SK-N-SH (cell line): ENCODE data around the gene C2orf69. TPM values are rescaled to one million over a fixed set of nuclear protein-coding genes. Genes with fewer than 3 reads are reported as not detected.
A peak's percentile ranks its signal among the peaks of the same experiment; 100 is the strongest.

ENCODE experiments used
- CTCF ChIA-PET: fragments of 300-600, 350-600 bp; formaldehyde crosslinking; extraction: SDS; loops from one replicate; lab custom pipeline; 2021; lab: Yijun Ruan, JAX
- POLR2A ChIA-PET: fragments of 350-600 bp; sonication (Branson Sonifier 250); formaldehyde crosslinking; extraction: SDS; loops from one replicate; lab custom pipeline; 2020; ENCODE audit warnings: antibody characterized with exemption, inconsistent platforms; lab: Yijun Ruan, JAX
- DNase-seq: peaks from one replicate; pipeline ENCODE4 v3.0.0; 2012
- H2AFZ ChIP-seq: fragments of 200-600 bp; sonication (generic); 2 replicates; pipeline ENCODE4 v1.8.1; 2016; ENCODE audit warnings: antibody characterized with exemption, mild to moderate bottlenecking, low read depth
- H3F3A ChIP-seq: fragments of 200-600 bp; sonication (generic); replicated peaks from 2 replicates; pipeline ENCODE3; 2016; ENCODE audit warnings: antibody characterized with exemption, mild to moderate bottlenecking; ENCODE audit not compliant: insufficient read depth
- H3K27ac ChIP-seq, 2 experiments: fragments of 200-500 bp in 1 of 2; fragments of 200-600 bp in 1 of 2; sonication (Bioruptor generic) in 1 of 2; sonication (generic), shearing (Covaris generic) in 1 of 2; 2 replicates each; pipeline versions ENCODE4 v1.5.1 to v1.6.1; 2014 to 2016; ENCODE audit warnings: low read depth in 2 of 2, inconsistent platforms in 1 of 2, low read length in 1 of 2, mild to moderate bottlenecking in 1 of 2, mixed read lengths in 1 of 2
- H3K27me3 ChIP-seq: fragments of 200-600 bp; sonication (generic), shearing (Covaris generic); 2 replicates; pipeline ENCODE4 v1.6.1; 2016; ENCODE audit warnings: mixed run types; ENCODE audit not compliant: insufficient read depth
- H3K36me3 ChIP-seq, 2 experiments: fragments of 200-500 bp in 1 of 2; fragments of 200-600 bp in 1 of 2; sonication (Bioruptor generic) in 1 of 2; sonication (generic) in 1 of 2; replicated peaks in 1 of 2; 2 replicates each; pipeline versions ENCODE3 to v1.5.1; 2014 to 2016; ENCODE audit warnings: low read length in 1 of 2, mild to moderate bottlenecking in 1 of 2; ENCODE audit not compliant: insufficient read depth in 2 of 2, control insufficient read depth in 1 of 2
- H3K4me1 ChIP-seq, 2 experiments: fragments of 200-500 bp in 1 of 2; fragments of 200-600 bp in 1 of 2; sonication (Bioruptor generic) in 1 of 2; sonication (generic), shearing (Covaris generic) in 1 of 2; 2 replicates each; pipeline versions ENCODE4 v1.5.1 to v1.6.1; 2014 to 2016; ENCODE audit warnings: low read depth in 1 of 2, low read length in 1 of 2, mixed run types in 1 of 2; ENCODE audit not compliant: insufficient read depth in 2 of 2, control insufficient read depth in 1 of 2
- H3K4me2 ChIP-seq: fragments of 200-600 bp; sonication (generic), shearing (Covaris generic); 2 replicates; pipeline ENCODE4 v1.6.1; 2017; ENCODE audit warnings: mixed run types
- H3K4me3 ChIP-seq, 2 experiments: fragments of 200-500 bp in 1 of 2; fragments of 200-600 bp in 1 of 2; sonication (Bioruptor generic) in 1 of 2; sonication (generic), shearing (Covaris generic) in 1 of 2; 2 replicates each; pipeline versions ENCODE4 v1.5.1 to v1.8.1; 2014 to 2016; ENCODE audit warnings: low read depth in 2 of 2, inconsistent platforms in 1 of 2, low read length in 1 of 2, mild to moderate bottlenecking in 1 of 2, mixed read lengths in 1 of 2, moderate library complexity in 1 of 2
- H3K79me2 ChIP-seq: fragments of 200-600 bp; sonication (generic); 2 replicates; pipeline ENCODE4 v1.8.1; 2017; ENCODE audit warnings: mild to moderate bottlenecking; ENCODE audit not compliant: insufficient read depth
- H3K9ac ChIP-seq: fragments of 200-600 bp; sonication (generic); 2 replicates; pipeline ENCODE4 v1.6.1; 2017; ENCODE audit warnings: mixed run types
- H3K9me2 ChIP-seq: fragments of 200-600 bp; sonication (generic); 2 replicates; pipeline ENCODE4 v1.6.1; 2017; ENCODE audit warnings: mixed run types
- H3K9me3 ChIP-seq: fragments of 200-600 bp; sonication (generic); 2 replicates; pipeline ENCODE4 v1.6.1; 2017; ENCODE audit warnings: mixed run types, mild to moderate bottlenecking, moderate library complexity
- H4K20me1 ChIP-seq: fragments of 200-600 bp; sonication (generic); 2 replicates; pipeline ENCODE4 v1.6.1; 2017; ENCODE audit warnings: mild to moderate bottlenecking, mixed run types; ENCODE audit not compliant: insufficient read depth
- ELF1 ChIP-seq: IDR thresholded peaks from 2 replicates; pipeline ENCODE4 v1.4.0; 2012
- GABPA ChIP-seq: IDR thresholded peaks from 2 replicates; pipeline ENCODE4 v1.4.0; 2012; ENCODE audit warnings: low read depth, mild to moderate bottlenecking
- GATA2 ChIP-seq: sonication (generic); formaldehyde crosslinking; IDR thresholded peaks from 2 replicates; pipeline ENCODE4 v1.5.0; 2020; ENCODE audit warnings: mild to moderate bottlenecking, missing genetic modification reagents
- MXI1 ChIP-seq: IDR thresholded peaks from 2 replicates; pipeline ENCODE4 v1.6.1; 2012; ENCODE audit warnings: mild to moderate bottlenecking, low read depth, low read length, improper control_type of control experiment
- NFIC ChIP-seq: IDR thresholded peaks from 2 replicates; pipeline ENCODE4 v1.4.0; 2012; ENCODE audit warnings: borderline replicate concordance
- NRF1 ChIP-seq: IDR thresholded peaks from 2 replicates; pipeline ENCODE4 v1.6.1; 2012; ENCODE audit warnings: low read depth, mild to moderate bottlenecking, low read length
- RAD21 ChIP-seq: IDR thresholded peaks from 2 replicates; pipeline ENCODE4 v1.6.1; 2012; ENCODE audit warnings: mild to moderate bottlenecking, low read length
- RXRA ChIP-seq: IDR thresholded peaks from 2 replicates; pipeline ENCODE4 v1.4.0; 2012; ENCODE audit warnings: low read depth, mild to moderate bottlenecking, borderline replicate concordance
- SIN3A ChIP-seq: IDR thresholded peaks from 2 replicates; pipeline ENCODE4 v1.6.1; 2012; ENCODE audit warnings: low read depth, mild to moderate bottlenecking, low read length, moderate library complexity, borderline replicate concordance
- TCF12 ChIP-seq: IDR thresholded peaks from 2 replicates; pipeline ENCODE4 v1.4.0; 2012
- TEAD4 ChIP-seq: IDR thresholded peaks from 2 replicates; pipeline ENCODE4 v1.4.0; 2012; ENCODE audit warnings: mild to moderate bottlenecking, borderline replicate concordance; ENCODE audit not compliant: insufficient read depth
- WGBS: methylation state at CpG from one replicate; pipeline ENCODE4 v1.1.6; 2017; ENCODE audit warnings: low lambda C conversion rate; 5-methylcytosine and 5-hydroxymethylcytosine counted together
- polyA plus RNA-seq, 3 experiments: library from polyadenylated mRNA; depleted of rRNA; stranded (reverse); fragments of >200 nt; gene quantifications; 2 replicates each; pipeline ENCODE4 v1.2.3, GENCODE V29; 2012
- TF ChIP-seq, protein P1 (sequence below): fragments of 200-600 bp; sonication (generic); IDR thresholded peaks from 2 replicates; pipeline ENCODE4 v1.6.1; 2017; ENCODE audit warnings: antibody characterized with exemption, mild to moderate bottlenecking, moderate library complexity
- TF ChIP-seq, protein P2 (sequence below): IDR thresholded peaks from 2 replicates; pipeline ENCODE4 v1.4.0; 2012; ENCODE audit warnings: low read depth, borderline replicate concordance
- TF ChIP-seq, protein P3 (sequence below): IDR thresholded peaks from 2 replicates; pipeline ENCODE4 v1.4.0; 2012; ENCODE audit warnings: low read depth, borderline replicate concordance

C2orf69 gene
- polyA plus RNA-seq, 1 of the 3 experiments (the other 2 are of a cell fraction) = 1.8 TPM

DNA sequence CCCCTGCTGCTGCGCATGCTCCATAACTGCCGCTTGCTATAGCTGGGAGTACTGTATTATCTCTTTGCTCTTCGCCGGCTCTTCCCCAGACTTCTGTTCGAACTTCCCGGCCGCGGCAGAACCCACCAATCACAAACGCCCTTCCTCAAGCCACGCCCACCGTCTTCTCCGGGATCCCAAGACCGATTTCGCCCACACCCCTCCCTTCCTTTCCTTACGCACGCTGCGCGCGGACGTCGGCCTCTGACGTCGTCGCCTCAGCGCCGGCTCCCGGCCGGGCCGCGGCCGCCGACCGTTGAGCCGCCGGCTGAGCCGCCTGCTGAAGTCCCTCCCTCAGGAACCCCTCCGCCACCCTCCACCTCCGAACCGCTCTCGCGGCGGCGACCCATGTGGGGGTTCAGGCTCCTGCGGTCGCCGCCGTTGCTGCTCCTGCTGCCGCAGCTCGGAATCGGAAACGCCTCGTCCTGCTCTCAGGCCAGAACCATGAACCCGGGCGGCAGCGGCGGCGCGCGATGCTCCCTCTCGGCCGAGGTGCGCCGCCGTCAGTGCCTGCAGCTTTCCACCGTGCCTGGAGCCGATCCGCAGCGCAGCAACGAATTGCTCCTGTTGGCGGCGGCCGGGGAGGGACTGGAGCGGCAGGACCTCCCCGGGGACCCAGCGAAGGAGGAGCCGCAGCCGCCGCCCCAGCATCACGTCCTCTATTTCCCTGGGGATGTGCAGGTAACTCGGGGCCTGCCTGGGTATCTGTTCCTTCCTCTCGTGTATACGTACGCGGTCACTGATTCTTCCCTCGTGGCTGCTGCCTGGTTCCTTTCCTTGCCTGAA lies at the start of gene C2orf69 (continued):
- TF ChIP-seq, protein P1, sequence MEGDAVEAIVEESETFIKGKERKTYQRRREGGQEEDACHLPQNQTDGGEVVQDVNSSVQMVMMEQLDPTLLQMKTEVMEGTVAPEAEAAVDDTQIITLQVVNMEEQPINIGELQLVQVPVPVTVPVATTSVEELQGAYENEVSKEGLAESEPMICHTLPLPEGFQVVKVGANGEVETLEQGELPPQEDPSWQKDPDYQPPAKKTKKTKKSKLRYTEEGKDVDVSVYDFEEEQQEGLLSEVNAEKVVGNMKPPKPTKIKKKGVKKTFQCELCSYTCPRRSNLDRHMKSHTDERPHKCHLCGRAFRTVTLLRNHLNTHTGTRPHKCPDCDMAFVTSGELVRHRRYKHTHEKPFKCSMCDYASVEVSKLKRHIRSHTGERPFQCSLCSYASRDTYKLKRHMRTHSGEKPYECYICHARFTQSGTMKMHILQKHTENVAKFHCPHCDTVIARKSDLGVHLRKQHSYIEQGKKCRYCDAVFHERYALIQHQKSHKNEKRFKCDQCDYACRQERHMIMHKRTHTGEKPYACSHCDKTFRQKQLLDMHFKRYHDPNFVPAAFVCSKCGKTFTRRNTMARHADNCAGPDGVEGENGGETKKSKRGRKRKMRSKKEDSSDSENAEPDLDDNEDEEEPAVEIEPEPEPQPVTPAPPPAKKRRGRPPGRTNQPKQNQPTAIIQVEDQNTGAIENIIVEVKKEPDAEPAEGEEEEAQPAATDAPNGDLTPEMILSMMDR = no peak
- TF ChIP-seq TCF12 = no peak
- TF ChIP-seq NRF1 = peak; percentile 56
- no peak for TF ChIP-seq RXRA
- peak; percentile 89 for TF ChIP-seq MXI1
- no peak for TF ChIP-seq GABPA
- no peak for TF ChIP-seq RAD21
- TF ChIP-seq ELF1 = no peak
- TF ChIP-seq, protein P2, sequence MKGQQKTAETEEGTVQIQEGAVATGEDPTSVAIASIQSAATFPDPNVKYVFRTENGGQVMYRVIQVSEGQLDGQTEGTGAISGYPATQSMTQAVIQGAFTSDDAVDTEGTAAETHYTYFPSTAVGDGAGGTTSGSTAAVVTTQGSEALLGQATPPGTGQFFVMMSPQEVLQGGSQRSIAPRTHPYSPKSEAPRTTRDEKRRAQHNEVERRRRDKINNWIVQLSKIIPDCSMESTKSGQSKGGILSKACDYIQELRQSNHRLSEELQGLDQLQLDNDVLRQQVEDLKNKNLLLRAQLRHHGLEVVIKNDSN = no peak
- 0 out of 2 replicates have a peak, but pooled peaks have one; percentile 13 for TF ChIP-seq TEAD4
- TF ChIP-seq, protein P3, sequence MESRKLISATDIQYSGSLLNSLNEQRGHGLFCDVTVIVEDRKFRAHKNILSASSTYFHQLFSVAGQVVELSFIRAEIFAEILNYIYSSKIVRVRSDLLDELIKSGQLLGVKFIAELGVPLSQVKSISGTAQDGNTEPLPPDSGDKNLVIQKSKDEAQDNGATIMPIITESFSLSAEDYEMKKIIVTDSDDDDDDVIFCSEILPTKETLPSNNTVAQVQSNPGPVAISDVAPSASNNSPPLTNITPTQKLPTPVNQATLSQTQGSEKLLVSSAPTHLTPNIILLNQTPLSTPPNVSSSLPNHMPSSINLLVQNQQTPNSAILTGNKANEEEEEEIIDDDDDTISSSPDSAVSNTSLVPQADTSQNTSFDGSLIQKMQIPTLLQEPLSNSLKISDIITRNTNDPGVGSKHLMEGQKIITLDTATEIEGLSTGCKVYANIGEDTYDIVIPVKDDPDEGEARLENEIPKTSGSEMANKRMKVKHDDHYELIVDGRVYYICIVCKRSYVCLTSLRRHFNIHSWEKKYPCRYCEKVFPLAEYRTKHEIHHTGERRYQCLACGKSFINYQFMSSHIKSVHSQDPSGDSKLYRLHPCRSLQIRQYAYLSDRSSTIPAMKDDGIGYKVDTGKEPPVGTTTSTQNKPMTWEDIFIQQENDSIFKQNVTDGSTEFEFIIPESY = no peak
- no peak for TF ChIP-seq GATA2 (CRISPR knock-in tag)
- TF ChIP-seq, all 33 proteins: peak for 14

DNA sequence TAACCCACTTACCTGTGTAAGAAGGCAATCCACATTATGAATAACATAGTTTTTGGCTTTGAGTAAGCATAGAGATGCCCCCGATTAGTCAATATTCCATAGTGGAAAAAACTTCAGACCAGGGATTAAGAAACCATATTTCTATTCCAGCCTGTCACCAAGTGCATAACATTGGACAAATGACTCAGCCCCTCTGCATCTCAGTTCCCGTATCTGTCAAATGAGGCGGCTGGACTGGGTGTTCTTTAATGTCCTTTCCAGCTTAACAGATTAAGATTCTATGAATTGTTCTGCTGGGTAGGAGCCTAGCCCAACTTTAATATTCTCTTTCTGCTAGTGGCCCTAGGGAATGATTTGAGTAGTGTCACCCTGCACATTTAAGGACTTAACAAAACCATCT lies 48.3 kb upstream of the C2orf69 start:
- ChIA-PET POLR2A (no interaction called here), CTCF (interaction anchor here (1.0 to 1.6 kb wide), 3 partner anchors 10 to 1548 kb away, joined by 3 to 6 read pairs (median 3); no protein-coding TSS in a partner anchor)
- no peak for DNase-seq

More for the DNA sequence above, 48.3 kb upstream of the C2orf69 start:
- Histone ChIP-seq H3K27ac (no peak overlapping the region), H3K27me3 (peaks cover 6% of the 10 kb centered on the region; the same call in 1 of the 2 replicates), H2AFZ (no peak overlapping the region), H3K36me3 (no peaks in the 10 kb centered on the region), H3K4me2 (no peak overlapping the region), H3K79me2 (no peaks in the 10 kb centered on the region), H3K4me1 (no peaks in the 10 kb centered on the region), H3K4me3 (no peak overlapping the region), H4K20me1 (no peaks in the 10 kb centered on the region), H3K9me3 (no peaks in the 10 kb centered on the region), H3K9ac (no peak overlapping the region), H3F3A (no peaks in the 10 kb centered on the region), H3K9me2 (no peaks in the 10 kb centered on the region)
- WGBS = 10% methylated on average over 3 of the region's 3 CpGs
- TF ChIP-seq SIN3A (no peak), NFIC (no peak)
